Stimulated activated CD4-positive, alpha-beta T cell treated with anti-CD3 and anti-CD28 coated beads, Interleukin-4, amount 100 ng/mL, for 1 hour (primary cell): ENCODE measurements around the gene PRPF39.
"Not testable (repeated sequence)": the region's sequence is repeated elsewhere in the genome, so short reads cannot be mapped to it uniquely, and the experiment has no call there.

Experiments used
- DNase-seq: peaks from one replicate; pipeline ENCODE4 v3.0.0-alpha.2; 2020

PRPF39 gene

GRCh38 chr14:45083976-45084722 is at the start of gene PRPF39:
TSS of gene PRPF39 (plus strand) at chr14:45084116. CDS start at chr14:45095240, 11,124 bp downstream.
- DNase-seq, result peak; percentile 96

DNA sequence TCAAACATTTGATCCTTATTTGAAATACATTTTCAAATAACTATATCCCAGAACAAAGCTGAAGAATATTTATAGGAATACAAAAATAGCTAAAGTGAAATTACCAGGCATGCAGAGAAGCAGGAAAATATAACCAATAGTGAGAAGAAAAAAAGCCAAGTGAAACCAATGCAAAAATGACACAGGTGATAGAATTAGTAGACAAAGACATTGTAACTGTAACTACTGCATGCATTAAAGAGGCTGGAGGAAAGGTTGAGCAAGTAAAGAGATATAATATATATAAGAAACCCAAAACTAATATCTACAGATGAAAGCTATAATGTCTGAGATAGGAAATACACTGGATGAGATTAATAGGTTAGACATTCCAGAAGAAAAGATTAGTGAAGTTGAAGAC is 49.2 kb upstream of the PRPF39 start:
- no peak for DNase-seq

DNA sequence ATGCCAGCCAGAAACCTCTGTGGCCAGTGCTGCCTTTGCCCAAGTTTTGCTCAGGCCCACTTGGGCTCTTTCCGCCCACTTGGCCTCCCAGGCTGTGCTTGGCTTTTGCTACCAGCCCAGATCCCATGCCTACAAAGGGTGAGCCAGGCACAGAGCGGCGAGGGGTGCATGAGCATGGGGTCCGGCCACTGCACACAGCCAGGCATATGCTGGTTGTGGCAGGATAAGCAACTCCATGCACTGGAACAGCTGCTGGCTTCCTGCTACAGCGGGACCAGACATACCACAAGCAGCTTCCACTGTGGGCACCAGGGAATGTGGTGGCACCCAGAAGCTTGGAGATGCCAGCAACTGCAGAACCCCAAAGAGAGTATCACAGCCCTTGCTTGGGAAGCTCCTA is 45.7 kb upstream of the PRPF39 start:
- no peak for DNase-seq

DNA sequence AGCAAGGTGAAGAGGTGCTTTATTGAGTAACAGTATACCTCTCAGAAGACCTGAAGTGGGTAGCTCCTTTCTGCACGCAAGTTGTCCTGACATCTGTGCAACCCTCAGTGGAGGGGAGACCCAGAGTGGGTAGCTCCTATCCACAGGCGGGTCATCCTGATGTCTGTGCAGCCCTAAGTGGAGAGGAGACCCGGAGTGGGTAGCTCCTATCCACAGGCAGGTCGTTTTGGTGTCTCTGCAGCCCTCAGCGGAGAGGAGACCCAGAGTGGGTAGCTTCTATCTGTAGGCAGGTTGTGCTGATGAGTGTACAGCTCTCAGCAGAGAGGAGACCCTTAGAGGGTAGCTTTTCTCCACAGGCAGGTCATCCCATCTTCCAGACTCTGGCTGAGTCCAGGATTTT is 45.1 kb upstream of the PRPF39 start:
- DNase-seq, result no peak

DNA sequence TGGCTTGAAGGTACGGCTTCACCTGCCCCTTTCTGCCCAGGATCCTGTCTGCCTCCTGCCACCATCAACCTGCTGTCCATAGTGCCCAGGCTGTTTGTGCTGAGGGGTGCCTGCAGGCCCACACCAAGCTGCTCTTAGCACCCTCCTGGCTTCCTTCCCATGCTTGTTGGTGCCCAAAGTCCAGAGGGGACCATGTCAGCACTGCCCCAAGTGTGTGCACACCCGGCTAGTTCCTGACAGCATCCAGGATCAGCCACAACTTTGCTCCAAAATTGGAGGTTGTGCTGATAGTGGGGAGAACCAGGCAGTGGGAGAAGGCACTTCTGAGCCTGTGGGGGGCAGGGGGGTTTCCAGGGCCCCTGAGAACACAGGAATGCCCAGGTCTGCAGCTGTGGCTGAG is 44.5 kb upstream of the PRPF39 start:
- no peak for DNase-seq

DNA sequence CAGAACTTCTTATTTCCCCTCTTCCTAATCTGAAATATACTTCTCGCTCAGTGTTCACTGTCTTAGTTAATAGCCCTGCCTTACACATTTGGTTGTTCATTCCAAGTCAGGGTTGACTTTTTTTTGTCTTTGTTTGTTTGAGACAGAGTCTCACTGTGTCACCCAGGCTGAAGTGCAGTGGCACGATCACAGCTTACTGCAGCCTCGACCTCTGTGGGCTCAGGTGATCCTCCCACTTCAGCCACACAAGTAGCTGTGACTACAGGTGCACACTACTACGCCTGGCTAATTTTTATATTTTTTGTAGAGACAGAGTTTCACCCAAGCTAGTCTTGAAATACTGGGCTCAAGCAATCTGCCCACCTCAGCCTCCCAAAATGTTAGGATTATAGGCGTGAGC is 42.3 kb upstream of the PRPF39 start:
- no peak for DNase-seq

GRCh38 chr14:45044638-45045037 is 39.3 kb upstream of the PRPF39 start:
- DNase-seq, result no peak

DNA sequence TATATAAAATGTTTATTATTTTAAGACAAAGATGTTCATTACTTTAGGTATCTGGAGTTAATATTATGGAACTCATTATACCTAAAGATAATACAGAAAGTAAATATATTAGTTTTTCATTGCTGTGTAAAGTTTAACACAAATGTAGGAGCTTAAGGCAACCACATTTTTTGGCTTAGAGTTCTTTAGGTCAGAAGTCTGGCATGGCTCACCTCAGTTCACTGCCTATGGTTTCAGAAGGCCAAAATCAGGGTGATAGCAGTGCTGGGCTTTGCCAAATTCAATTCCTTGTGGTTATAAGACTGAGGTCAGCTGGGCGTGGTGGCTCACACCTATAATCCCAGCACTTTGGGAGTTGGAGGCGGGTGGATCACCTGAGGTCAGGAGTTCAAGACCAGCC is 35.5 kb upstream of the PRPF39 start:
- DNase-seq, result no peak

- no peak for DNase-seq
Observed at GRCh38 chr14:45051180-45051579, 32.7 kb upstream of the PRPF39 start.

- no peak for DNase-seq
Observed at GRCh38 chr14:45051896-45052295, 32.0 kb upstream of the PRPF39 start.

- no peak for DNase-seq
Observed at GRCh38 chr14:45057349-45057748, 26.6 kb upstream of the PRPF39 start.

DNA sequence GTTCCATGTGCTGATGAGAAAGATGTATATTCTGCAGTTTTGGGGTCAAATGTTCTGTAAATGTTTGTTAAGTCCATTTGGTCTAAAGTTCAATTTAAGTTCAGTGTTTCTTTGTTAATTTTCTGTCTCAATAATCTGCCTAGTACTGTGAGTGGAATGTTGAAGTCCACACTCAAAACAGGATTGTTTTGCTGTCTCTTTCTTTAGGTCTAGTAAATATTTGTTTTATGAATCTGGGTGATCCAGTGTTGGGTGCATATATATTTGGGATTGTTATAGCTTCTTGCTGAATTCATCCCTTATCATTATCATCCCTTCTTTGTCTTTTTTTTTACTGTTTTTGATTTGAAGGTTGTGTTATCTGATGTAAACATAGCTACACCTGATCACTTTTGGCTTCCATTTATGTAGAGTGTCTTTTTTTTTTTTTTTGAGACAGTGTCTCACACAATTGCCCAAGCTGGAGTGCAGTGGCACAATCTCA is 26.0 kb upstream of the PRPF39 start:
- no peak for DNase-seq

GRCh38 chr14:45060551-45060950 is 23.4 kb upstream of the PRPF39 start:
- DNase-seq, result no peak

DNA sequence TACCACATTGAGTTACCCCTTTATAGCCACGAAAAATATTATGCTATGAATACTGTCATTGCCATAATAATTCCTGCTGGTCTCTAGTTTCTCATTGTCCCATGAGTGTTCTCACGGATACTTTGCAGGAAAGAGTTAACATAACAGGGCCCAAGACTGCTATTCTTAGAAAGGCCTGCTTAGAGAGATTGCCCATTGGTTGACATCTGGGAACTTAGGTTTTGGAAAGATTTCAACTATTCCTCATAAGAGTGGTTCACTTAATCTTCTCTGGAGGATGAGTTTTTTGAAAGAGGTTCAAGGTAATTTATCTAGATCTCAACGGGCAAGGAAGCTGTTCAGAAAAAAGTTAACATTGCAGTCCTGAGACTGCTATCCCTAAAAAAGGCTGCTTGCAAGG is 18.4 kb upstream of the PRPF39 start:
- DNase-seq, result no peak

- no peak for DNase-seq
Observed at GRCh38 chr14:45065956-45066355, 18.0 kb upstream of the PRPF39 start.

DNA sequence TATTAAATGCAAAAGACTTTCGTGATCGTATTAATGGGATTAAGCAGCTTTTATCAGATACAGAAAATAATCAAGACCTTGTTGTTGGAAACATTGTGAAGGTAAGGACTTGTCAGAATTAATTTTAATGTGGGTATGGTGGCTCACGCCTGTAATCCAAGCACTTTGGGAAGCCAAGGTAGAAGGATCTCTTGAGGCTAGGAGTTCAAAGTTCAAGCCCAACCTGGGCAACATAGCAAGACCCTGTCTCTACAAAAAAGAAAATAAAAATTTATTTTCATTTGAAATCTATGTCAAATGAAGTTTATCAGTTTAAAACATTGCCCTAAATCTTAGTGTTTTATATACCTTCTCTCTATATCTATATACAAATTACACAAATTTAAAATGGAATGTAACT is 17.2 kb upstream of the PRPF39 start:
- no peak for DNase-seq

DNA sequence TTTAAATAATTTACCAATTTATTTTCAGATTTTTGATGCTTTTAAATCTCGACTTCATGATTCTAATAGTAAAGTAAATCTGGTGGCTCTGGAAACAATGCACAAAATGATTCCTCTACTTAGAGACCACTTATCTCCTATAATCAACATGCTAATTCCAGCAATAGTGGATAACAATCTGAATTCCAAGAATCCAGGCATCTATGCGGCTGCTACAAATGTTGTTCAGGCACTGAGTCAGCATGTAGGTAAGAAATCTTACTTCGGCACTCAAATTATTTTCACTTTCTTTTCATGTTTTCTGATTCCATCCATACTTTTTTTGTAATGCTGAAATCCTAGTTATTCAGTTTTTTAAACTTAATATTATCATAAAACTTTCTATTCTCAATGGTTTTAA is 15.5 kb upstream of the PRPF39 start:
- no peak for DNase-seq

GRCh38 chr14:45070215-45070614 is 13.7 kb upstream of the PRPF39 start:
- no peak for DNase-seq

DNA sequence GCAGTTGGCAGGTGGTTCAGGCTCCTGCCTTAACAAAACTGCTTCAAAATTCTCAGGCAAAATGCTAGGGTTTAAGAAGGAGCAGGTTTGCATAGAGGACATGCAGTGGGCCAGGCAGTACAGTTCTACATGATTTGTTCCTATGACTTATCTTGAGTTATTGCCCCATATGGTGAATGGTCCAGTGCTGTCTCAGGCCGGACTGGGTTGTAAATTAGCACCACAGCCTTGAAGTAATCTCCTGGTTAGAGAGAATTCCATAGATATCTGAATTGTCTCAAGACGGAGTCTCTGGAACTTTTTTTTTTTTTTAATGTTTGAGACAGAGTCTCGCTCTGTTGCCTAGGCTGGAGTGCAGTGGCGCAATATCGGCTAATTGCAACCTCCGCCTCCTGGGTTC is 11.8 kb upstream of the PRPF39 start:
- DNase-seq, result no peak

GRCh38 chr14:45073231-45073879 is 10.6 kb upstream of the PRPF39 start:
- DNase-seq, result no peak

- no peak for DNase-seq
Observed at GRCh38 chr14:45078323-45078722, 5.6 kb upstream of the PRPF39 start.

DNA sequence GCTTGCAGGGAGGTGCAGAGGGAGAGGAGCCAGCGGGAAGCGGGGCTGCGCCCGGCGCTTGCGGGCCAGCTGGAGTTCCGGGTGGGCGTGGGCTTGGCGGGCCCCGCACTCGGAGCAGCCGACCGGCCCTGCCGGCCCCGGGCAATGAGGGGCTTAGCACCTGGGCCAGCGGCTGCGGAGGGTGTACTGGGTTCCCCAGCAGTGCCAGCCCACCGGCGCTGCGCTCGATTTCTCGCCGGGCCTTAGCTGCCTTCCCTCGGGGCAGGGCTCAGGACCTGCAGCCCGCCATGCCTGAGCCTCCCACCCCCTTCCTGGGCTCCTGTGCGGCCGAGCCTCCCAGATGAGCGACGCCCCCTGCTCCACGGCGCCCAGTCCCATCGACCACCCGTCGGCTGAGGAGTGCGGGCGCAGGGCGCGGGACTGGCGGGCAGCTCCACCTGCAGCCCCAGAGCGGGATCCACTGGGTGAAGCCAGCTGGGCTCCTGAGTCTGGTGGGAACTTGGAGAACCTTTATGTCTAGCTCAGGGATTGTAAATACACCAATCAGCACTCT is 3.4 kb upstream of the PRPF39 start:
- not testable (repeated sequence) for DNase-seq

DNA sequence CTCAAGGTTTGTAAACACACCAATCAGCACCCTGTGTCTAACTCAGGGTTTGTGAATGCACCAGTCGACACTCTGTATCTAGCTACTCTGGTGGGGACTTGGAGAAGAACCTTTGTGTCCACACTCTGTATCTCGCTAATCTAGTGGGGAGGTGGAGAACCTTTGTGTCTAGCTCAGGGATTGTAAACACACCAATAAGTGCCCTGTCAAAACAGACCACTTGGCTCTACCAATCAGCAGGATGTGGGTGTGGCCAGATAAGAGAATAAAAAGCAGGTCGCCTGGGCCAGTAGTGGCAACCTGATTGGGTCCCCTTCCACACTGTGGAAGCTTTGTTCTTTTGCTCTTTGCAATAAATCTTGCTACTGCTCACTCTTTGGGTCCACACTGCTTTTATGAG is 2.8 kb upstream of the PRPF39 start:
- not testable (repeated sequence) for DNase-seq

DNA sequence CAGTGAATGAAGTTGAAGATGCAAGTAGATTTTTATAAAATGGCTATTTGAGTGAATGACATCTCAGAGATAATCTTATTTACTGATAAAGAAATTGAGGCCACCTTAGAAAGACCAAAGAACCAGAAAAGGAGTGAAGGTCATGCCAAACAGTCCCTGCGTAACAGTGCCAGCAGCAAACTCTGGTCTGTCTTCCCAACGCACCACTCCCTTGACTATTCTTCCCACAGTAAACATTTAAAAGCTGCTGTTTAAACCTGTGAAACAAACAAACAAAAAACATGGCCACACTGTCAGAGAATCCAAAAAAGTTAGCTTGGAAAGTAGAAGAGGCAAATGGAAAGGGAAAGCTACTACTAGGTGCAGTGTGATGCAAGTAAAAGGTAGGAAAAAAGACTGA is 1.5 kb upstream of the PRPF39 start:
- DNase-seq, result no peak
